RWPE2 (cell line): ENCODE measurements around the gene CMIP.

Experiments used
- ATAC-seq: fragments of 200-7000 bp; cut with Tn5 transposase; 3 replicates; pipeline ENCODE4 v1.9.1; 2021; ENCODE audit warnings: low read depth
- DNase-seq: peaks from one replicate; pipeline ENCODE4 v3.0.0-alpha.2; 2020; ENCODE audit warnings: low spot score
- H3K27ac ChIP-seq: fragments of 450-650 bp; 2 replicates; pipeline ENCODE4 v1.5.1; 2017; ENCODE audit warnings: mild to moderate bottlenecking; ENCODE audit not compliant: poor library complexity, severe bottlenecking
- H3K27me3 ChIP-seq: fragments of 250-450 bp; sonication (Bioruptor Pico); 2 replicates; pipeline ENCODE4 v1.5.1; 2021; ENCODE audit warnings: mild to moderate bottlenecking, moderate library complexity; ENCODE audit not compliant: insufficient read depth, poor library complexity, severe bottlenecking
- H3K36me3 ChIP-seq: fragments of 250-450 bp; sonication (Bioruptor Pico); 2 replicates; pipeline ENCODE4 v1.5.1; 2020; ENCODE audit warnings: low read depth, mild to moderate bottlenecking, moderate library complexity
- H3K4me1 ChIP-seq: fragments of 250-450 bp; sonication (Bioruptor Pico); 2 replicates; pipeline ENCODE4 v1.5.1; 2021; ENCODE audit warnings: mild to moderate bottlenecking, moderate library complexity; ENCODE audit not compliant: insufficient read depth, poor library complexity, severe bottlenecking
- H3K4me3 ChIP-seq: fragments of 250-450 bp; sonication (Bioruptor Pico); 2 replicates; pipeline ENCODE4 v1.5.1; 2021; ENCODE audit warnings: mild to moderate bottlenecking, moderate library complexity; ENCODE audit not compliant: severe bottlenecking
- H3K9me3 ChIP-seq: fragments of 250-450 bp; sonication (Bioruptor Pico); 2 replicates; pipeline ENCODE4 v1.5.1; 2021; ENCODE audit warnings: mild to moderate bottlenecking, moderate library complexity; ENCODE audit not compliant: severe bottlenecking
- CTCF ChIP-seq: fragments of 450-650 bp; IDR thresholded peaks from one replicate; pipeline ENCODE4 v1.5.1; 2017; ENCODE audit warnings: mild to moderate bottlenecking, moderate library complexity; ENCODE audit not compliant: poor library complexity, severe bottlenecking

Gene CMIP

DNA sequence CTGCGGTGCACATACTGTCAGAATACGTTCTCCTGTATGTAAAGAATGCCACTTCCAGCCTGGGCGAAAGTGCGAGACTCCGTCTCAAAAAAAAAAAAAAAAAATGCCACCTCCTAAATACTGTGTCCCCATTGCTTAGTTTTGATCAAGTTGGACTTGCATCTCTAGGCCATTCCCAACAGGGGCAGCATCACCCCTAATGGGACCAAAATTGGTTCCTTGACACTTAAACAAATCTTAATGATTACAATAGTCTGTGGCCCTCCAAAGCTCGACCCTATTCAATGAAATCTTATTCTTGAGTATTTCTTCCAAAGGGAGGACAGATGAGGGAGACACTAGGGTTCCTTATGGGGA, 179.8 kb downstream of the CMIP start:
- Histone ChIP-seq H3K4me3 (no peak overlapping the region), H3K27me3 (no peaks in the 10 kb centered on the region), H3K27ac (peak overlapping the region; percentile 52), H3K9me3 (no peaks in the 10 kb centered on the region), H3K4me1 (peaks cover 36% of the 10 kb centered on the region), H3K36me3 (peaks cover 52% of the 10 kb centered on the region)
- DNase-seq: no peak
- ATAC-seq: no peak
- TF ChIP-seq CTCF: no peak

- H3K36me3 ChIP-seq: peaks cover 53% of the 10 kb centered on the region
- DNase-seq (no peak), ATAC-seq (peak; percentile 22)
These were observed 180.3 kb downstream of the CMIP start for GRCh38 chr16:81624760-81625543.

GRCh38 chr16:81625544-81626153, 181.0 kb downstream of the CMIP start:
- Histone ChIP-seq H3K9me3 (no peaks in the 10 kb centered on the region), H3K36me3 (peaks cover 49% of the 10 kb centered on the region), H3K27me3 (no peaks in the 10 kb centered on the region), H3K4me1 (peaks cover 32% of the 10 kb centered on the region), H3K27ac (peak overlapping the region; percentile 52), H3K4me3 (no peak overlapping the region)
- ATAC-seq (peak; percentile 19; the same call in 1 of the 3 replicates), DNase-seq (no peak)
- TF ChIP-seq CTCF: no peak

More at GRCh38 chr16:81624760-81625543, 180.3 kb downstream of the CMIP start:
- Histone ChIP-seq H3K9me3 (no peaks in the 10 kb centered on the region), H3K4me3 (no peak overlapping the region), H3K27me3 (no peaks in the 10 kb centered on the region), H3K4me1 (peaks cover 36% of the 10 kb centered on the region), H3K27ac (peak overlapping the region; percentile 52)
- no peak for TF ChIP-seq CTCF

DNA sequence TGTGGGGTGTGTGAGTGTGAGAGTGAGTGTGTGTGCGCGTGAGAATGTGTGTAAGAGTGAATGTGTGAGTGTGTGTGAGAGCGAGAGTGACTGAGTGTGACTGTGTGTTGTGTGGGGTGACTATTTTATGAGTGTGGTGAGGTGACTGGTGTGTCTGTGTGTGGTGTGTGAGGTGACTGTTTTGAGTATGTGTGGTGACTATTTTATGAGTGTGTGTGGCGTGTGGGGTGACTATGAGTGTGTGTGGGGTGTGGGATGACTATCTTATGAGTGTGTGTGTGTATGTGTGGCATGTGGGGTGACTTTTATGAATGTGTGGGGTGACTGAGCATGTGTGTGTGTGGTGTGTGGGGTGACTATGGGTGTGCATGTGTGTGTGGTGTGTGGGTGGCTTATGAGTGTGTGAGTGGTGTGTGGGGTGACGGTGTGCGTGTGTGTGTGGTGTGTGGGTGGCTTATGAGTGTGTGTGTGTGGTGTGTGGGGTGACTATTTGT, 181.6 kb downstream of the CMIP start:
- no peaks in the 10 kb centered on the region for H3K27me3 ChIP-seq
- ATAC-seq: no peak
- H3K4me1 ChIP-seq: peaks cover 27% of the 10 kb centered on the region
- H3K9me3 ChIP-seq: no peaks in the 10 kb centered on the region
- DNase-seq: no peak
- H3K36me3 ChIP-seq: peaks cover 43% of the 10 kb centered on the region
- H3K4me3 ChIP-seq: no peak overlapping the region
- TF ChIP-seq CTCF: no peak
- H3K27ac ChIP-seq: peak overlapping the region; percentile 52
